BE2C (cell line): ENCODE measurements around the gene ASTN2.

Experiments used
- DNase-seq: peaks from one replicate; pipeline ENCODE4 v3.0.0-alpha.2; 2020
- H3K27me3 ChIP-seq: fragments of 250-450 bp; sonication (Bioruptor Pico); 2 replicates; pipeline ENCODE4 v1.5.1; 2020; ENCODE audit warnings: mild to moderate bottlenecking
- H3K36me3 ChIP-seq: fragments of 250-450 bp; sonication (Bioruptor Pico); 2 replicates; pipeline ENCODE4 v1.5.1; 2020; ENCODE audit warnings: mild to moderate bottlenecking
- H3K4me1 ChIP-seq: fragments of 250-450 bp; sonication (Bioruptor Pico); 2 replicates; pipeline ENCODE4 v1.5.1; 2020
- H3K4me3 ChIP-seq: 2 replicates; pipeline ENCODE4 v1.5.1; 2011; ENCODE audit warnings: low read depth, low read length
- H3K9me3 ChIP-seq: fragments of 250-450 bp; sonication (Bioruptor Pico); 2 replicates; pipeline ENCODE4 v1.5.1; 2020
- CTCF ChIP-seq: IDR thresholded peaks from 2 replicates; pipeline ENCODE4 v1.5.1; 2012; ENCODE audit warnings: mild to moderate bottlenecking, low read depth, low read length

The ASTN2 gene

GRCh38 chr9:117135501-117136098, 279.3 kb downstream of the ASTN2 start:
- DNase-seq, result peak; percentile 84
- no peak for TF ChIP-seq CTCF
- no peaks in the 10 kb centered on the region for H3K27me3 ChIP-seq
- peaks cover 22% of the 10 kb centered on the region for H3K36me3 ChIP-seq
- peaks cover 55% of the 10 kb centered on the region for H3K4me1 ChIP-seq
- H3K9me3 ChIP-seq, result no peaks in the 10 kb centered on the region
- H3K4me3 ChIP-seq, result no peak overlapping the region

- Histone ChIP-seq H3K9me3 (no peaks in the 10 kb centered on the region), H3K36me3 (peaks cover 20% of the 10 kb centered on the region), H3K27me3 (no peaks in the 10 kb centered on the region), H3K4me1 (peaks cover 55% of the 10 kb centered on the region), H3K4me3 (no peak overlapping the region)
- no peak for TF ChIP-seq CTCF
- peak; percentile 30 for DNase-seq
Measured at GRCh38 chr9:117134826-117135500, 279.9 kb downstream of the ASTN2 start.

- peaks cover 10% of the 10 kb centered on the region for H3K36me3 ChIP-seq
- no peaks in the 10 kb centered on the region for H3K9me3 ChIP-seq
- no peak for DNase-seq
- H3K4me3 ChIP-seq, result no peak overlapping the region
- H3K4me1 ChIP-seq, result peaks cover 38% of the 10 kb centered on the region
- no peaks in the 10 kb centered on the region for H3K27me3 ChIP-seq
- TF ChIP-seq CTCF, result no peak
Measured at GRCh38 chr9:117126871-117127270, 288.0 kb downstream of the ASTN2 start.

GRCh38 chr9:117125531-117125930, 289.3 kb downstream of the ASTN2 start:
- DNase-seq, result no peak
- no peaks in the 10 kb centered on the region for H3K9me3 ChIP-seq
- H3K27me3 ChIP-seq, result no peaks in the 10 kb centered on the region
- H3K4me3 ChIP-seq, result no peak overlapping the region
- no peak for TF ChIP-seq CTCF
- peaks cover 17% of the 10 kb centered on the region for H3K36me3 ChIP-seq
- H3K4me1 ChIP-seq, result peaks cover 37% of the 10 kb centered on the region

- Histone ChIP-seq H3K36me3 (peaks cover 21% of the 10 kb centered on the region), H3K9me3 (no peaks in the 10 kb centered on the region), H3K4me3 (no peak overlapping the region), H3K4me1 (peaks cover 40% of the 10 kb centered on the region), H3K27me3 (no peaks in the 10 kb centered on the region)
- no peak for DNase-seq
- no peak for TF ChIP-seq CTCF
Measured at GRCh38 chr9:117123729-117124128, 291.1 kb downstream of the ASTN2 start.

GRCh38 chr9:117122953-117123352, 291.9 kb downstream of the ASTN2 start:
- no peak for TF ChIP-seq CTCF
- peak; percentile 46 for DNase-seq
- H3K27me3 ChIP-seq, result no peaks in the 10 kb centered on the region
- peaks cover 21% of the 10 kb centered on the region for H3K36me3 ChIP-seq
- no peaks in the 10 kb centered on the region for H3K9me3 ChIP-seq
- peaks cover 42% of the 10 kb centered on the region for H3K4me1 ChIP-seq
- no peak overlapping the region for H3K4me3 ChIP-seq
